Activated CD8-positive, alpha-beta memory T cell treated with anti-CD3 and anti-CD28 coated beads, Interleukin-2, amount 50 U/mL, for 1 hour (primary cell): ENCODE results near the gene GRHL3.

Source experiments
- DNase-seq: peaks from one replicate; pipeline ENCODE4 v3.0.0-alpha.2; 2020; ENCODE audit errors: extremely low read depth

The GRHL3 gene

DNA sequence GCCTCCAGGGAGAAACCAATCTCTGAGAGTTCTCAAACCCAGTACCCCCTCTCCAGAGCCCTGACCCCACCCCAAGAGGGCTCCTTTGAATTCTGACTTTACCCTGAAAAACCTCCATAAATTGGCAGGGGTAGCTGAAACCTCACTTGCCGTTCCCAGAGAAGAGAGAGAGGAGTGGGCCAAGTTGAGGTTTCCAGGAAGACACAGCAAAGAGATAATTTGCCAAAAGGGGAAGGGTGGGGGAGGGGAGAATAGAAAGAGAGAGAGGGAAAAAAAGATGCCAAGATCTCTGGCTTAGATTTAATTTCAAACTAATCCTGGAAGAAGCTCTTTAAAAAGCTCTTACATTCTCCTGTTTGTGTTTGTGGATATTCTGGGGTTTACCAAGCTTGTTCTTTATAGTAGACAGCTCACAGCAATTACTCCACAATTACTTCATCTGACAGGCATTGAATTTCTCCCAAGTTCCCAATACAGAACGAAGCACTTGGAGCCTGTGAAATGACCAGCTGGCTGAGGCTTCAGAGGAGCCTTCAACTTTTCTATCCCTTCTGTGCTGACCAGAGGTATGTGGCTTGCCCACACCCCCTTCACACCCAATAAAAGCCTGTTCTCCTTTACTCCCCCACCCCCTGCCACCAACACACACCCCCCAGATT lies 1.1 kb upstream of the GRHL3 start:
- DNase-seq = no peak

DNA sequence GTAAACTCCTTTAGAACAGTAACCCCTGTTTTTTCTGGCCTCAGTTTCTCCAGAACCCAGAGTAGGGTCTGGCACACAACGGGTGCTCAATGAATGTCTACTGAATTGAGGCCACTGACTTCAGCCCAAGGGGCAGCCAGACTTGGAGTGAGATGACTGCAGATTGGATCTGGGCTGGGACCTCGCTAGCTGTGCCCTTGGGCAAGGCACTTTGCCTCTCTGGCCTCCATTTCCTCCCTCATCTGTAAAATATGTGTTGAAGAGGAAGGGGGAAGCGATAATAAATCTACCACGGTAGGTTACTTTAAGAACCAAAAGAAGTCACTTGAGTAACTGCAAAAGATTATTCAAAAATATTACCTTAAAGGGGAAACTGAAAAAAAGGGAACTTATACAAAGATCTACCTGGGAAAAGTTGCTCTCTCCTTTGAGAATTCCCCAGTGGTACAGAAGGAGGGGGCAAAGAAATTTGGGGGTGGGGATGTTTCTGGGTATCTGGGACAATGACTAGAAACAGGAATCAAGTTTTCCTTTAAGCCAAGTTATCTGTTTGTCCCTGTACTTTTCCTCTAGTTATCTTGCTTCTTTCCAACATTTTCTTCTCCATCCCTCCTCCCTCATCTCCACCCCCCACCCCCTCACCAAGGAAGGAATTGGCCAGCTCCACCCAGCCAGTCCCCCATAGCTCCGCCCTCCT lies 394 bp upstream of the GRHL3 start:
- no peak for DNase-seq

DNA sequence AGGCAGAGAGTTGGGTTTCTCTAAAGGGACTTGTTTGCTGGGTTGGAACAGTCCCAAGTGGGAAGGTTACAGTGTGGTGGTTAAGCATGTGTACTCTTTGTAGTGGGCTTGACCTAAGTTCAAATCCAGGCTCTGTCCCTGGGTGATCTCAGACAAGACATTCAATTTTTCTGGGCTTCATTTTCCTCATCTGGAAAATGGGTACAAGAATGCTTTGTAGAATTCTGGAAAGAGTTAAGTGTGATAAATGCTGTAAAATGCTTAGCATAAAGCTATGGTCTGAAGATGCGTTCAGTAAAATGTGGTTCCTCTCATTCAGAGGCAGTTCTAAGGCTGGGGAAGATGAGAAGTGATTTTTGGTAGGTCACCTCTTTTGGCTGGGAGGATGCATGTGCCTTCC lies 805 bp downstream of the GRHL3 start:
- DNase-seq = no peak

DNA sequence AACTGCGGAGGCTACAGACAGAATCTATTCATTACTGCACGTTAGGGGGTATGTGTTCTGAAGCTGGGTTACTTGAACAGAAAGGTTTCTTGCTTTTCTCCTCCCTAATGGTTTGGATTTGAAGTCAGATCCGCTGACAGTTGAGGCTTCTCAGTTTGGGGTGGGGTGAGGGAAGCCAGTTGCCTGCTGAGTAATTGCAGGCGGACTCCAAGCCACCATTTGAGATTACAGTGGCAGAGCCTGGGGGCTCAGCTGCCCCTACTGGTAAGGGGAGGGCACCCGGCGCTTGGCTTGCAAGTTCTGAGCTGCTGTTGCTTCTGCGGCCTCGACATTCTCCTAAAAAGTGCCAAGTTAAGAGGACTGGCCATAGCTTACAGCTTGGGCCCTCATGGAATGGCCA lies 2.0 kb downstream of the GRHL3 start:
- DNase-seq = no peak

DNA sequence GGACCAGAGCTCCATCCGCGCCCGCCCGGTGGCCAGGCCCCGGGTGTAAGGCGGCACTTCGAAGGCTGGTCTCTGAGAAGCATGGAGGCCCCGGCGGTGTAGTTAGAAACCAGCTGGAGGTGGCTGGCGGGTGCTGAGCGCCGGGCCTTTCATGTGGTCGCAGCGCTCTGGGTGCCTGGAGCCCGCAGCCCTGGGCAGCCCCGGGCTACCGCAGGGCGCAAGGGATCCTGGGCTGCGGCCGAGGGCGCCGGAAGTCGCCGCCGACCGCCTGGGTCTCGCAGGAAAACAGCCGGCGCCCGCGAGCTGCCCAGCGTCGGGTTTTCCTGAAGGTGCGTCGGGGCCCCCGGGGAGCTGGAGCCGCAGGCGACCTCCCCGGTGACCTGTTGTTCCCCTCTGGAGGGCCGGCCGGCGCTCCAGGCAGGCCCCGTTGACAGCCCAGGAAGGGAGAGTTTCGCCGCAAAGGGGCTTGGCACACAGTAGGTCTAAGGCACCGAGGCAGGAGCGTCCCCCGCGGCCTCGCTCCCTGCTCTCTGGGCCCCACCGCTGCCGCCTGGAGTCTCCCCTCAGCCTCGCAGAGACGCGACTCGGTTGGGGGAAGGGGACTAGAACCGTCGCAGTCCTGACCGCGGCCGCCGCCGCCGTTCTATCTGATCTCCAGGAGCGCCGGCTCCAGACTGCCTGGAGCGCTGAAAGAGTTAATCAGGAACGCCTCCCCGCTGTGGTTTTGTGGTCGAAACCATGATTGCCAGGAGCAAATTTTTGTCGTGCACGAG lies 2.7 kb downstream of the GRHL3 start:
- DNase-seq = no peak

DNA sequence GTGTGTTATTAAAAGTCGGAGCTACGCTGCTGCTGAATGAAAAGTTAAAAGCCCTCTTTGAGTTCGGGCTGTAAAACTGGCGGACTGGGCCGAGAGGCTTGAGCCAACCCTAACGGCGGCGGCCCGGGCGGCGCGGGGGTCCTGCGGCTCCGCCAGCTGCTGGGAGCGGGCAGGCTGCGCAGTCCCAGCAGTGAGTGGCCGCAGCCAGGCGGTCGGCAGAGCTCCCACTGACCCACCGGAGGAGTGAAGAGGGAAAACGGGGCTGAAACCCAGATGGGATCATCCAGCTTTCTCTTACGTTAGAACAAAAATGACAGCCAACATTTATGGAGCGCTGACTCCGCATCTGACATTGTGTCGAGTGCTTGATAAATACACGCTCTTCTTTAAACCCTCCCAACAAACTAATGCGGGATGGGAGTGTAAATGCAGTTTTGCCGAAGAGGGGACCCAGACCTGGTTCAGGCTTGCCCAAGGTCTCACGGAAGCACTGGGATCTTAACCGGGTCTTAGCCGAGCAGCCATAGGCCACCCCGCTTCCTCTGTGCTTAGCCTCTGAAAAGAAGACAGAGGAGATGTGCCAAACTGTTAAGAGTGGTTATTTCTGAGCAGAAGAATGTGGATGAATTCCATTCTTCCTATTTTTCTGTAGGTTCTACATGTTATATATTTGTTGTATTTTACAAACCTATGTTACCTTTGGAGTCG lies 3.5 kb downstream of the GRHL3 start:
- no peak for DNase-seq

DNA sequence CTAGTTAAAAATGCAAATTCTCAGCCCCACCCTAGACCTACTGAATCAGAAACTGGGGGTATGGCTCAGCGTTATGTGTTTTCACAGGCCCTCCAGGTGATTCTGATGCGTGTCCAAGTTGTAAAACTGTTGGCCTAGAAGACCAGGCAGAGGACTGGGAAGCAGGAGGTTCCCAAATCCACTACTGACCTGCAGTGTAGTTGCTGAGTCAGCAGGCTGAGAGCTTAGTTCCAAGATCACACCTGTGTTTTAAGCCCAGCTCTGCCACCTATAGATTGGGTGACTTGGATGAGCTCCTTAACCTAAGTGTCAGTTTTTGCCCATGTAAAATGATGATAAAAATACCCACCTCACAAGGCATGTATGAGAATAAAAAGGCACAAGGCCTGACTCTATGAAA lies 4.1 kb downstream of the GRHL3 start:
- no peak for DNase-seq

DNA sequence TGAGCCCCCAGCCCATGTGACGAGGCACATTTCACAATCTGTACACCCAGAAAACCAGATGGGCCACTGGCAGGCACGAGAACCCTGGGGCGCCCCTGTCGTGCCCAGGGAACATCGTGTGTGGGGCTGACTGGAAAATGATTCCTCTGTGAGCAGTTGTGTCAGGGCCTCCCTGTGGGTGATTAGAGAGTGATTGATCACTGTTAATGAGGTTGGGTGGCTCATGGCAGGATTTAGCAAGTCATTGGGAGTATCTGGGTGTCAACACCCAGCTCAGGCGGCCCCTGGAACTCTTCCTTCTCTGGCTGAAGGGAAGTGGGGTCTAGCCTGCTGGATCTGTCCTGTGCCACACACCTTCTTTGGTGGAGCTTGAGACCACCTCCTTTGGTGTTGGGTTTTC lies 5.7 kb downstream of the GRHL3 start:
- no peak for DNase-seq

DNA sequence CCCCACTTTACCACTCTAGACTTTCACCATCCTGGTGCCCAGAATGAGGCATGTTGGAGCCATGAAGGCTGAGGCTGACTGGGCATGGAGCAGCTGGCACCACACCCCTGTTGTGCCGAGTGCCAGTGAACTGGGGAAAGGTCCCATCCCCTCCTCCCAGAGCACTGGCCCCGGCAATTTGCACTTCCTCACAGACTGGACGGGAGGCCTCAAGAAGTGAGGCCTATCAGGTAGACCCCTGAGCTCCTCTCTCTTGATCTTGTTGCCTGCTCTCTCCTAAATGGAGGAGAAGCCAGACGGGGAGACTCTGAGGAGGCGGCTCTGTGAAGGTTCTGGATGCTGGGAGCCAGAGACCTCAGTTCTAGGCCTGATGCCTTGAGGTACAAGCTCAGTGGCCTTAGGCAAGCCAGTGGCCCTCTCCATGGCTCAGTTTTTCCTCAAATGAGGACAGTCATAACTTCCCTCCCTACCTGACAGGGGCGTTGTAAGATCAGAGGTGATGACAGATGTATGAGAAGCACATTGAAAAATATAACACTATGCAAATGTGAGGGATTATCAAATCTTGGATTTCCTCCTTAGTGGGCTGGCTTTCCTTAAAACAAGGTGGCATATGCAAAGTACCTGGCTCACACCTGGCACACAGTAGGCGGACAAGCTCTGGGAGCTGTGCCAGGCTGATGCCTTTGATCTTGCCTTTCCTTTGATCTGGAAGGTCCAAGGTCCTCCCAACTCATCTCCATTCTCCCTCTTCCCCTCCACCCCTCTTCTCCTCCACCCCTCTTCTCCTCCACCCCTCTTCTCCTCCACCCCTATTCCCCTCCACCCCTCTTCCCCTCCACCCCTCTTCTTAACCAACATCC lies 6.7 kb downstream of the GRHL3 start:
- DNase-seq = no peak

DNA sequence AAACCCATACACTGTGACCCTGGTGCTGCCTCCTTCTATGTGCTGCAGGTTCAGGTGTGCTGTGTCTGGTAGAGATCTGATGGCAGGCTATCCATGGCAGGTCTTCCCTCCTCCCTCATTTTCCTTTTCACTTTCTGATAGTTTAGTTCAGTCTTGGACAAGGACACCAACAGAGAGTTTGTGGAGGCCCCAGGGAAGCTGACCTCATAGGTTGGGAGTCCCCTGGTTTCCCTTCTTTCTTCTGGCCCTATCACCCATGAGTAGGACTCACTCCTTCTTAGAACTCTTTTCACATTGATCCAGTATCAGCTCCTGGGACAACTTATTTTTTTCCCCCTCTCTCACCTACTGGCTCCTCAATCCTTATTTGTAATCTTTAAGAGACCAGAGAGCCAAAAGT lies 8.3 kb downstream of the GRHL3 start:
- DNase-seq = no peak

DNA sequence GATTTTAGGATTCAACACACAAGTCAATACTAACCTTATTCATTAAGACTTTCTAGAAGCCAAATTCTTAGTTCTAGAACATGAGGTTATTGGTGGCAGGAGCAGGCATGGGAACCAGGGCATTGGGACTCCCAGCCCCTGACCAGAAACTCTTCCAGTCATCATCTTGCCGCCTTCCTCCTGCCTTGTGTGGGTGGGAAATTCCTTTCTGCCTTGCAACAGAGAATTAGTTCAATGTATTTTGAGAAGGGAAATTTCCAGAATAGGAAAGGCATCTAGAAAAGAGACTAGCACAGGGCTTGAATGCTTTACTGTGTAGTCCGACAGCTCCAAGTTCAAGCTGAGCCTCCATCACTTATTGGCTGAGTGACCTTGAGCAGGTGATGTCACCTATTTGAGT lies 8.7 kb downstream of the GRHL3 start:
- DNase-seq = no peak

DNA sequence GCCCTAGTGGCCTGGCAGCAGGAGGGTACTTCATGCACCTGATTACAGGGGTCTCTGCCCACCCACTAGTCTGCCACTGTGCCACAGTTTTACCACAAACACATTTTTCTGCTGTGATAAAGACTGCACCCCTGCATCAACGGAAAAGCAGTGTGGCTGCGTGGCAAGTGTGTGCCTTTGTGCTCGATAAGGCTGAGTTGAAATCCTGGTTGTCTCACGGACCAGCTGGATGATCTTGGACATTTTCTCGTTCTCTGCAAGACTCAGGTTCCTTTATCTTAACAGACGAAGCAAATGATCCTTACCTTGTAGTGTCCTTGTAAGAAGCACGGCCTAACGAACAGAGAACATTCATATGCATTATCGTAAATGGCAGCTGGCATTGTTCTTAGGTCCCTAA lies 10.2 kb downstream of the GRHL3 start:
- no peak for DNase-seq

DNA sequence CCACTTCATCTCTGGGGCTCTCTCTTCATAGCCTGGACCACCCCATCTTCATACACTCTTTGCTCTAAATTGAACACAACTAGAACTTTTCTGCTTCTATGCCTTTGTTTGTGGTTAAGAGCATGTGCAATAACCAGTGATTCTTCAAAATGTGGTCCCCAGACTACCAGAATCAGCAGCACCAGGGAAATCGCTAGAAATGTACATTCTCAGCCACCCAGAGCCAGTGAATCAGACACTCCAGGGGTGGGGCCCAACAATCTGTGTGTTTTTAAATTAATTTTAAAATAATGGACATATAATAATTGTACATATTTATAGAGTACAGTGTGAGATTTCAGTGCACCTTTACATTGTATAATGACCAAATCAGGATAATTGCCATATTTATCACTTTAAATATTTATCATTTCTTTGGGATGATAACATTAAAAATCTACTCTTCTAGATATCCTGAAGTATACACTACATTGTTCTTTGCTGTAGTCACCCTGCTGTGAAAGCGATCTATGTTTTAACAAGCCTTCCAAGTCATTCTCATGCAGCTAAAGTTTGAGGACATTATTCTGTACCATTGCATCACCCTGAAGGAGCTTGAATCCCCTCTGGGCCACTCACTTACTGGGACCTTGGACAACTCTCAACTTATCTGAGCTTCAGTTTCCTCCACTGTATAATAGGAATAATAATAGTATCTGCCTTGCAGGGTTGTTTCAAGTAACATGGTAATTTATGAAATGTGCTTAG lies 10.8 kb downstream of the GRHL3 start:
- DNase-seq = no peak

DNA sequence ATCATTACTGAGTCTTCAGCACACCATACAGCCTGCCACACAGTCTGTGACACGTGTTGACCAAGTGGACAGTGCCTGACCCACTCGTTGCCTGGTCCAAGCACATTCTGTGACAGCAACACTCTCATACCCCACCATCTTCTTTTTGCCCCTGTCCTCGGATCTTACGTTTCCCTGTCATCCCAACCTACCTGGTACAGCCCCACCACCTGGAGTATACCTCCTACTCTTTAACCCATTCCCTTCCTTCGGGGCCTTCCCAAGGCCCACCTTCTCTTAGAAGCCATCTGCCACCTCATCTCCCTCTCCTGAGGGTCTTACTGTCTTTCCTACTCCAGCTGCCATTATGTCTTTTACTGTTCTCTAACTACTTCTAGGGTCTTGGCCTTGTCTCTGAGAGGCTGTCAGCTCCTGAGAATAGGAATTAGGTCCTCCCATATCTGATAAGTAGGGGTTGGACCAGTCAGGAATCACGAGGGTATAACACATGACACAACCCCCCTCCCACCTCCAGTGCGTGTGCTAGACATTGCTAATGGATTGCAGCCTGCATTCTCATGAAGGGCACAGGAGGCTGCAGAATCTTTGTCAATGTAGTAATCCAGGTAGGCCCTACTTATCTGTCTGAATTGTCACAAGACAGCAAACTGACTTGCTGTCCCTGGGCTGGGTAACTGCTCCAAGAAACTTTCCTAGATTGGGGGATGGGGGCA lies 13.0 kb downstream of the GRHL3 start:
- DNase-seq = no peak

DNA sequence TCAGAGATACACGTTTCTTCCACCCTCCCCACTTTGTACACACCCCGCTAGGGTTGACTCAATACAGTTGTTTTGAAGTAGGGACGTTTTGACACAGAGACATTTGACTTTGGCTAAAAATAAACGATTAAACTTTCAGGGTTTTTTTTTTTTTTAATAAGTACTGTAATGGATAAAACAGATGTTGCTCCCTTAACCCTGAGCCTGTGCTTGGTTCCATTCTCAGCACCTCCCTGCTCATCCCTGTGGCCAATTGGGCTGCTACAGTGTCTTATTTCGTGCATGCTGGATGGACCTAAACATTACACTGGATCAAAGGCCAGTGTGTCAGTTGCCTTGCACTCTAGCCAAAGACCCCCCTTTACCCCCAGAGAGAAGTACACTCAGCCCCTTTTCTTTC lies 16.9 kb downstream of the GRHL3 start:
- DNase-seq = no peak

DNA sequence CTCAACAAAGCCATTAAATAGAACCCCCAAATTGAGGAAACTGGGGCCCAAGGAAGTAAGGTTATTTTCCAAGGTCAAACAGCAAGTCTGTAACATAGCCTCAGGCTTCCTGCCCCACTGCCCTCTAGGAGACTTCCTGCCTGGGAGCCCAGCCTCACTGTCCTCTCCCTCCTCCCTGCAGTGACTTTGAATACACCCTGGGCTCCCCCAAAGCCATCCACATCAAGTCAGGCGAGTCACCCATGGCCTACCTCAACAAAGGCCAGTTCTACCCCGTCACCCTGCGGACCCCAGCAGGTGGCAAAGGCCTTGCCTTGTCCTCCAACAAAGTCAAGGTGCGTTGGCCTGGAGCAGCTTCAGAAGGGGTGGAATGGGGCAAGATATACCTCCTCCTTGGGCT lies 18.3 kb downstream of the GRHL3 start:
- DNase-seq = no peak

DNA sequence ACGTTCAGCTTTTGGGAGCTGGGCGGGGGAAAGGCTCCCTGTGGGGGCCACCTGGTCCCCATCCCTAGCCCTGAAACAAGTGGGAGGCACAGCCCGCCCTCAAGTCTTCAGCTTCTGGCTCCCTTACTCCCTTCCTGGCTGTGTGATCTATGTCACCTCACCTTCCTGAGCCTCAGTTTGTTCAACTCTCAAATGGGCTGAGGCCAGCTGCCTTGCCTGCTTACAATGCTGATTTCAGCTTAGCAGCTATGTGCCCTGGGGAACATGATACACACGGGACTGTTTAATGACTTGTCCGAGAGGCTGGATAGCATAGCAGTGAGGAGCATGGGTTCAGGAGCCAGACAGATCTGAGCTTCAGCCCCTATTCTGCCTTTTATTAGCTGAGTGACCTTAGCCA lies 19.3 kb downstream of the GRHL3 start:
- DNase-seq = no peak

DNA sequence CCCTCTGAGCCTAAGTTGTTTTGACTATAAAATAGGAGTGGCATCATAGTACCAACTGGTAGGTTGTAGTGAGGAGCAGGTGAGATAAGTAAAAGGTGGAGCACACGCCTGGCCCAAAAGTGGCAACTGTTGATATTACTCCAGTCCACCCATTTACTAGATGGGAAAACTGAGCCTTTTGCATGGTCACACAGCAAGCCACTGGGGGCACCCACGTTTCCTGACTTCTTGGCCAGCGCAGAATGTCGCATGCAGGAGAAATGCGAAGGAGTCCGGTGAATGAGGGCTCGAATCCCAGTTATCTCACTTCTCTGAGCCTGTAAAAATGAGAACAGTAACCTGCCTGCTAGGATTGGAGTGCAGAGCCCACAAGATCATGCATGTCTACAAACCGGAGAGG lies 20.8 kb downstream of the GRHL3 start:
- no peak for DNase-seq

DNA sequence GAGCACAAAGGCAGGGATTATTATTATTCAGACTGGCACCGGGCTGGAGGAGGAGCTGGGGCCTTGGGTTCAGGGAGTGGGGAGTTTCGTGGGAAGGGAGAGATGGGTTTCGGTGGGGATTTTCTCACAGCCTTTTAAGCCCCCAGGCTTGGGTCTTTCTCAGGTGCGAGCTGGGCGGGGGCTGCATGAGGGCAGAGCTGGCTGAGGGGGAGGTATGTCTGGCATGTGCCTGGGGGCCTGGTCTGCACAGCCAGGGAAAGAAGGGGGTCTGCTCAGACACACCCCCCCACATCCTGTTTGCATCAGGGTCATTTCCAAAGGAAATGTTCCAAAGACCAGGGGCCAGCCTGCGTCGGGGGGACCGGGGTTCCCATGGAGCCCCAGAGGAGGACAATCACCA lies 21.6 kb downstream of the GRHL3 start:
- DNase-seq = no peak

DNA sequence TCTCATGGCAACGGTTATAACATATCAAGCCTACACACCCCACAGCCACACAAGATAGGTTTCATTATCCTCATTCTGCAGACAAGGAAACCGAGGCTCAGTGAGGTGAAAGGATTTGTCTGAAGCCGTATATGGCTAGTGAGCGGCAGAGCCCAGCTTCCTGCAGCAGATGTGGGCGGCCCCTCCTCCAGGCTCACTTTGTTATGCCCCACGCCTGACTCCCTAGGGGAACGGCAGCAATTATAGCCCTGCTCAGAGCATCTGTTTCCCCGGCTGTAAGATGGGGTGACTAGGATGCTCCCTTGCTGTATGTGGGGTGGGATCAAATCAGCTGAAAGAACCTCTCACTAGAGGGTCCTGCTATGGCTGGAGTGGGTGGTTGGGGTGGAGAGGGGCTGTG lies 22.1 kb downstream of the GRHL3 start:
- DNase-seq = no peak
